B cell (primary cell): ENCODE results near the gene OPA1.

Source experiments
- EZH2 ChIP-seq: IDR thresholded peaks from 2 replicates; pipeline ENCODE4 v1.6.1; 2012; ENCODE audit warnings: borderline replicate concordance, low read depth, mild to moderate bottlenecking, moderate library complexity, low read length; ENCODE audit not compliant: insufficient read depth, poor library complexity, severe bottlenecking
- TF ChIP-seq, protein P1 (sequence below): fragments of 200-600 bp; IDR thresholded peaks from one replicate; pipeline ENCODE4 v1.8.0; 2022; ENCODE audit warnings: antibody characterized with exemption, mild to moderate bottlenecking

DNA sequence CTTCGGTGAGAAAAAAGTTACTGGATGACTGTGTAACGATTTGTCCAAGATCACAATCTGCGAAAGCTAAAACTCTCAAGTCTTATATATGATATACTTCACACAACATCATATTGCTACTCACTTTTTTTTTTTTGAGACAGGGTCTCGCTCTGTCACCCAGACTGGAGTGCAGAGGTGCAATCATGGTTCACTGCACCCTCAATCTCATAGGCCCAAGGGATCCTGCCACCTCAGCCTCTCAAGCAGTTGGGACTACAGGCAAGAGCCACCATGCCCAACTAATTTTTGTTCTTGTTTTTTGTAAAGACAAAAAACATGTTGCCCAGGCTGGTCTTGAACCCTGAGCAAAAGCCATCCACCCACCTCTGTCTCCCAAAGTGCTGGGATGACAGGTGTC lies 32.9 kb upstream of the OPA1 start:
- TF ChIP-seq, protein P1, sequence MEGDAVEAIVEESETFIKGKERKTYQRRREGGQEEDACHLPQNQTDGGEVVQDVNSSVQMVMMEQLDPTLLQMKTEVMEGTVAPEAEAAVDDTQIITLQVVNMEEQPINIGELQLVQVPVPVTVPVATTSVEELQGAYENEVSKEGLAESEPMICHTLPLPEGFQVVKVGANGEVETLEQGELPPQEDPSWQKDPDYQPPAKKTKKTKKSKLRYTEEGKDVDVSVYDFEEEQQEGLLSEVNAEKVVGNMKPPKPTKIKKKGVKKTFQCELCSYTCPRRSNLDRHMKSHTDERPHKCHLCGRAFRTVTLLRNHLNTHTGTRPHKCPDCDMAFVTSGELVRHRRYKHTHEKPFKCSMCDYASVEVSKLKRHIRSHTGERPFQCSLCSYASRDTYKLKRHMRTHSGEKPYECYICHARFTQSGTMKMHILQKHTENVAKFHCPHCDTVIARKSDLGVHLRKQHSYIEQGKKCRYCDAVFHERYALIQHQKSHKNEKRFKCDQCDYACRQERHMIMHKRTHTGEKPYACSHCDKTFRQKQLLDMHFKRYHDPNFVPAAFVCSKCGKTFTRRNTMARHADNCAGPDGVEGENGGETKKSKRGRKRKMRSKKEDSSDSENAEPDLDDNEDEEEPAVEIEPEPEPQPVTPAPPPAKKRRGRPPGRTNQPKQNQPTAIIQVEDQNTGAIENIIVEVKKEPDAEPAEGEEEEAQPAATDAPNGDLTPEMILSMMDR = no peak
- no peak for TF ChIP-seq EZH2
